ENCODE measurements around the gene CERS6.

DNA sequence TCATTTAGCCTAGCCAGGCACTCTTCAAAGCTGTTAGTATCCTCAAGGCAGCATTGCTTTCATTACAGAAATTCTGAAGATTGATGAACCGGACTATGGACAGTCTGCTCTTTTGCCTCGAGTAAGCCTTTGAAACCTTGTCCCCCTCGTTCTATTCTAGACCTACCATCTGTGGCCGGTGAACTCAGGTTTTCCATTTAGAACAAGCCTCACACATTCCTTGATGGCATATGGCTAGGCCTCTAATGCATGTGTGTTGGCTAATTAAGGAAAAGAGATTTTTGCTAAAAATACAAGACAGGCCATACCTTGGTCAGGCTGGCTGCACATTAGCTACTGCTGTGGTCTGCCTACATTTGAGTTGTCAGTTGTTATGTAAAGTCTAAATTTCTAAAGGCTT is 111.8 kb downstream of the CERS6 start:
- TF ChIP-seq, protein P1, sequence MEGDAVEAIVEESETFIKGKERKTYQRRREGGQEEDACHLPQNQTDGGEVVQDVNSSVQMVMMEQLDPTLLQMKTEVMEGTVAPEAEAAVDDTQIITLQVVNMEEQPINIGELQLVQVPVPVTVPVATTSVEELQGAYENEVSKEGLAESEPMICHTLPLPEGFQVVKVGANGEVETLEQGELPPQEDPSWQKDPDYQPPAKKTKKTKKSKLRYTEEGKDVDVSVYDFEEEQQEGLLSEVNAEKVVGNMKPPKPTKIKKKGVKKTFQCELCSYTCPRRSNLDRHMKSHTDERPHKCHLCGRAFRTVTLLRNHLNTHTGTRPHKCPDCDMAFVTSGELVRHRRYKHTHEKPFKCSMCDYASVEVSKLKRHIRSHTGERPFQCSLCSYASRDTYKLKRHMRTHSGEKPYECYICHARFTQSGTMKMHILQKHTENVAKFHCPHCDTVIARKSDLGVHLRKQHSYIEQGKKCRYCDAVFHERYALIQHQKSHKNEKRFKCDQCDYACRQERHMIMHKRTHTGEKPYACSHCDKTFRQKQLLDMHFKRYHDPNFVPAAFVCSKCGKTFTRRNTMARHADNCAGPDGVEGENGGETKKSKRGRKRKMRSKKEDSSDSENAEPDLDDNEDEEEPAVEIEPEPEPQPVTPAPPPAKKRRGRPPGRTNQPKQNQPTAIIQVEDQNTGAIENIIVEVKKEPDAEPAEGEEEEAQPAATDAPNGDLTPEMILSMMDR (IDR thresholded peaks at IDR 0.05; ENCODE audit: low read depth, low read length) = no peak
- TF ChIP-seq POLR2A (IDR thresholded peaks at IDR 0.05; ENCODE audit: extremely low read depth, insufficient read length) = no peak
- TF ChIP-seq, protein P2, sequence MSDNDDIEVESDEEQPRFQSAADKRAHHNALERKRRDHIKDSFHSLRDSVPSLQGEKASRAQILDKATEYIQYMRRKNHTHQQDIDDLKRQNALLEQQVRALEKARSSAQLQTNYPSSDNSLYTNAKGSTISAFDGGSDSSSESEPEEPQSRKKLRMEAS (IDR thresholded peaks at IDR 0.05; ENCODE audit: low read depth, low read length) = no peak
